PC-3 (cell line): ENCODE measurements around the gene BIK.

Experiments used
- CTCF ChIP-seq: fragments of 300-600 bp; sonication (generic); conservative IDR thresholded peaks from 2 replicates; pipeline ENCODE4 v1.5.1; 2017; ENCODE audit warnings: antibody characterized with exemption, low read depth, mild to moderate bottlenecking, low read length
- EZH2 ChIP-seq: fragments of 300-600 bp; sonication (generic); IDR thresholded peaks from one replicate; pipeline ENCODE4 v1.6.1; 2017; ENCODE audit warnings: antibody characterized with exemption, mild to moderate bottlenecking, low read length; ENCODE audit not compliant: unreplicated experiment
- EZH2phosphoT487 ChIP-seq: fragments of 300-600 bp; sonication (generic); IDR thresholded peaks from 2 replicates; pipeline ENCODE4 v1.6.1; 2018; ENCODE audit warnings: mild to moderate bottlenecking, antibody characterized with exemption, low read length, borderline replicate concordance

GRCh38 chr22:43092085-43092484, 18.5 kb upstream of the BIK start:
- TF ChIP-seq EZH2phosphoT487 (no peak), CTCF (no peak), EZH2 (no peak)
